DMS53 treated with DMSO at 0.1 percent for 48 hours (cell line): ENCODE results near the gene MT1G.
"Not testable (repeated sequence)": the region's sequence is repeated elsewhere in the genome, so short reads cannot be mapped to it uniquely, and the experiment has no call there.

ENCODE experiments used
- DNase-seq: peaks from one replicate; lab custom pipeline; 2025; ENCODE audit not compliant: unreplicated experiment; lab: John Stamatoyannopoulos, UW

Gene MT1G

DNA sequence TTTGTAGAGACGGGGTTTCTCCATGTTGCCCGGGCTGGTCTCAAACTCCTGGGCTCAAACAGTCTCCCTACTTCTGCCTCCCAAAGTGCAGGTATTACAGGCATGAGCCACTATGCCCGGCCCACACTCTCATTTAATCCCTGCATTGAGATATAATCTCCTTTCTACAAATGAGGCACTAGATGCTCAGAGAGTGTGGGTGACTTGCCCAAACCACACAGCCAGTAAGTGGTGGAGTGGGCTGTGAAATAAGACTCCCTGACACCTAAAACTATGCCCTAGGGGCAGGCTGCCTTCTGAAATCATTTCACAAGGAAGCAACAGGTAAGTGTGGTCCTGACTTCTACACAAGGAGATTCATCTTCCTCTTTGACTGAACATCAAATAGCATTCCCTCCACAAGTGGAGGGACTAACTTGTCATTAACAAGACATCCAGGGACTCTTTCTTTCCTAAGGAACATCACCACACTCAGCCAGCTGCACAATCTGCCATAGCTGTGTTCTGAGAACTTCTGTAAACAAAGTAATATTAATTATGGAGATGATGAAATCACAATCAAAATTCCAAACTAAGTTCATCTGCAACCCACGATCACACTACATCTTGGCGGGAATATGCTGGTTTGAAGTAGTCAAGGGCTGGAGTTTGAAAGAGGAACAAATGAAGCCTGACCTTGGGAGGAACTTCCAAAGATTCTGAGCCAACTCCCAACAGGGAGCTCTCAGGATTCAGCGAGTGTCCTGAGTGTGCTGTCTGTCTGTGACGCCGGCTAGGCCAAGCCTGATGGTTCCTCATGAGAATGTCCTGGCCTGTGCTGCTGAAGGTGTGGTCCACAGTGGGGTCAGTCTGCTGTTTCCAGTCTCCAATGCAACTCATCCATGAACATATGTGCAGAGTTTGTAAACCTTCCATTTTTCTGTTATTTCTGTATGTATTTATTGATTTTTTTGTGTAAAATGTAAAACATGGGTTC, 2.3 kb downstream of the MT1G start:
- not testable (repeated sequence) for DNase-seq

DNA sequence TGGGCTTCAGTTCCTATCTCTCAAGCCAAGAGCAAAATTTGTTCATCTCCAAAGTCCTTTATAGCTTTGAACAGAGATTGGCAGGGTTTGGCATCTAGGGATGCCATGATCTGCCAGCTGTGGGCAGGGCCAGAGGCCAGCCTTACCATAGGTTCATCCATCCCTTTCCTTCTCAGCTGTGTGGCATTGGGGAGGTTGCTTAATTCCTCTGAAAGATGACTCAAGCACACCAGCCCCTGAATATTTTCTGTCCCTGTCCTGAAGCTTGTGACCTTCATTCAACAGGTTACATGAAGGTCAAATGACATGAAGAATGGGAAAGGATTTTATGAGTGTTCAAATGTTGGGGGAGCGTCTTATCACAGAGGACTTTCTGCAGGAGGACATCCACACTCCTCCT, 3.4 kb downstream of the MT1G start:
- no peak for DNase-seq

GRCh38 chr16:56662357-56663354, 5.2 kb downstream of the MT1G start:
- DNase-seq: no peak

DNA sequence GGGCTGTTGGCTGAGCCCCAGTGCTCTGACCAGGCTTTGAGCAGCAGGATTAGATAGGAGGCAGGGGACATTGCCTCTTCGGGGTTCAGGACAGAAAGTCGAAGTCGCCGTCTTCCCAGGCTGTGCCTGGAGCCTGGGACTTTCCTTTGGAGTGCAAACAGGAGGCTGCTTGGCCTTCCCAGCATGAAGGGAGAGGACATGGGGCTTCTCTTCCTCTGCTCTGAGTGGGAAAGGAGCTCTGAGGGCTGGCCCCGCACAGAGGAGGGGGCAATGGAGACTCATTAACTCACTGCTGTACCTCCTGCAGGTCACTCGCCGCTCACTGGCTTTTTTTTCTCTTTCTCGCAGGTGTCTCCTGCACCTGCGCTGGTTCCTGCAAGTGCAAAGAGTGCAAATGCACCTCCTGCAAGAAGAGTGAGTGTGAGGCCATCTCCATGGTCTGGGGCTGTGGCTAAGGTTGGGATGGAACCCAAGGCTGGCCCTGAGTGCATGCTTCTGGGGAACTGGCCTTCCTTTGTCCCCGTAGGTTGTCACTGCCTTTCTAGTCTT, 9.5 kb downstream of the MT1G start:
- DNase-seq: no peak

- DNase-seq: peak; percentile 68
Observed at GRCh38 chr16:56657555-56658326, 10.1 kb downstream of the MT1G start, which contains the start of gene MT1F. Gene MT1F, plus strand, starts transcription at chr16:56657959. Its CDS starts 100 bp downstream, at chr16:56658059.

DNA sequence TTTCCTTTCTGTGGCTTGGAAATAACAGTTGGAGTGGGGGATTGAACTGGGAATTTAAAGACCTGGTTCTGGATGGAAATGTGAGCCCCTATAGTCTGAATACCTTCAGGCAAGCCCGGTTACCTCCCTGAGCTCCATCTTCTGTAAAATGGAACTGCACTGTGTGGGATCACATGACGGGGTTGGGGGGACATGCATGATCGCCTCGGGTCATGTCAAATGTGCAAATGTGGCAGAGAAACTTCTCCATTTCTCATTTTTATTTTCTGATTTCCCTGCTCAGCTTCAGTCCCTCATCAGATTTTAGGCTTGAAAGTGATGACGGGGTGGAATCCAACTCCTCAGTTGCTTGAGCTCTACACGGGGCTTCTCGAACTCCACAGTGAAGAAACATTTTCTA, 14.6 kb downstream of the MT1G start:
- no peak for DNase-seq

DNA sequence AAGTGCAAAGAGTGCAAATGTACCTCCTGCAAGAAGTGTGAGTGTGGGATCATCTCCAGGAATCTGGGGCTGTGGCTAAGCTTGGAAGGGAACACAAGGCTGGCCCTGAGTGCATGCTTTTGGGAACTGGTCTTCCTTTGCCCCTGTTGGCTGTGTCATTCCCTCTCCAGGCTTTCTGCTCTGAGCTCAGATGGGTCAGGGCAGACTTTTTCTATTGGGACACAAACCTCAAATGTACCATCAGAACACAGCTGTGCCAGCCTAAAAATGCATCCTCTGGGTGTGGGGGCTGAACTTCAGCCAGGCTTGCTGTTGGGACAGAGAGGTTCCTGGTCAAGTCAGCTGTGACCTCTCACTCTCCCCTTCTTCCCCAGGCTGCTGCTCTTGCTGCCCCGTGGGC, 15.3 kb downstream of the MT1G start:
- no peak for DNase-seq

- no peak for DNase-seq
Observed at GRCh38 chr16:56651586-56651985, 16.3 kb downstream of the MT1G start, which contains the start of gene MT1B. Gene MT1B, plus strand, starts transcription at chr16:56651886. Its CDS starts 68 bp downstream, at chr16:56651954.

GRCh38 chr16:56649820-56650219, 18.0 kb downstream of the MT1G start:
- DNase-seq: no peak

- DNase-seq: no peak
Observed at GRCh38 chr16:56649271-56649670, 18.6 kb downstream of the MT1G start.

DNA sequence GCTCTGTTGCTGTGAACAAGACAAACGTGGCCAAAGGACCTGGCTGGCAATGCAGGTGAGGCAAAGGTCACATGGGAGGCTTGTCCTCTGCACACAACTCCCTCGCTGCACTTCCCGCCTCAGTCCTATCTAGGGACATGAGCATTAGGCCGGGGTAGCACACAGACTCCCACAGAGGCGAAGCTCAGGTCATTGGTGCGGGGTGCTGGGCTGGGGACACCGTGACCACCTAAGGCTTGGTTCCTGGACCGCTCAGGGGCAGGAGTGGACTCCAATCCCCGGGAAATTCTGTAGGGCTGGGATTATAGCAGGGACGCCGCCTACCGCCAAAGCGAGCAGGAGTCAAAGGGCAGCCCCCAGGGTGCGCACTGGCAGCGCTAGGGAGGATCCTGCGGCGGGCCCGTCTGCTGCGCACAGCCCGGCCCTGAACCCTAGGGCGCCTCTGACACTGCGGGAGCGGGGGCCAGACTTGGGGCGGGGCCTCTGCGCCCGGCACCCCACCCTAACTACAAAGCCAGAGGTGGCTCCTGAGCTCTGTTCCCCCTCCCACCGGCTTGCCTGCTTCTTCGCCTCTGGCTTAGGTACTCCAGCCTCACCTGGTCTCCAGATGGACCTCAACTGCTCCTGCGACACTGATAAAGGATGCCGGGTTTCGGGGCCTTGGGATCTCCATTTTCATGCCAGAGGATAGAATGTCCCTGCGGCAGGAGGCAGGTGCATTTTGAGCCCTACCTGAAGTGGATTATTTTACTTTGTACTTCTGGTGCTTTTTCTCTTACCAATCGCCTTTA, 20.0 kb downstream of the MT1G start:
- no peak for DNase-seq

- no peak for DNase-seq
Observed at GRCh38 chr16:56645838-56646237, 22.0 kb downstream of the MT1G start.

DNA sequence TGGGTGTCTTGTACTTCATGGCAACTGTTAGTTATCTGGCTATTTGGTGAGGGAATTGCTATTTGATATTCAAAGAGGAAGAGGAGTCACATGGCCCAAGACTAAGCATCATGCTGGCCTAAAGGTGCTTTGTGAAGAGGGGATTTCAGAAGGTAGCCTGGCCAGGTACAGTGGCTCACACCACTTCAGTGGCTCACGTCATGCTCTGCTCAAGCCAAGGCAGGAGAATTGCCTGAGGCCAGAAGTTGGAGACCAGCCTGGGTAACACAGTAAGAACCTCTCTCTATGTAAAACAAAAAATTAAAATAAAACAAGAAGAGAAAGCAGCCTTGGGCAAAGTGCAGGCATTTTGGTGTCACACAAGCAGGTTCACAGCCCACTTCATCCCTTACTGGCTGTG, 22.6 kb downstream of the MT1G start:
- DNase-seq: no peak

DNA sequence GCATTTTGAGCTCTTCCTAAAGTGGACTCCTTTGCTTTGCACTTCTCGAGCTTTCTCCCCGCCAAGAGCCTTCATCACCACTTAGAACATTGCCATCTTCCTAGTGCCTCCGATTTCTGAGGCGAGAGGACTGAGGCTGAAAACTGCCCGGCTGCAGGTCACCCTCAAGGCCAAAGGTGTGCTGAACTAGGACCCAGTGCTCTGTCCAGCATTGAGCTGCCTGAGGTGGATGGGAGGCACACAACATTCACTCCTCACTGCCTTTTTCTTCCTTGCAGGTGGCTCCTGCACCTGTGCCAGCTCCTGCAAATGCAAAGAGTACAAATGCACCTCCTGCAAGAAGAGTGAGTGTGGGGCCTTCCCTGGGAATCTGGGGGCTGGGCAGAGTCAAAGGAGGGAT, 24.0 kb downstream of the MT1G start:
- DNase-seq: no peak

DNA sequence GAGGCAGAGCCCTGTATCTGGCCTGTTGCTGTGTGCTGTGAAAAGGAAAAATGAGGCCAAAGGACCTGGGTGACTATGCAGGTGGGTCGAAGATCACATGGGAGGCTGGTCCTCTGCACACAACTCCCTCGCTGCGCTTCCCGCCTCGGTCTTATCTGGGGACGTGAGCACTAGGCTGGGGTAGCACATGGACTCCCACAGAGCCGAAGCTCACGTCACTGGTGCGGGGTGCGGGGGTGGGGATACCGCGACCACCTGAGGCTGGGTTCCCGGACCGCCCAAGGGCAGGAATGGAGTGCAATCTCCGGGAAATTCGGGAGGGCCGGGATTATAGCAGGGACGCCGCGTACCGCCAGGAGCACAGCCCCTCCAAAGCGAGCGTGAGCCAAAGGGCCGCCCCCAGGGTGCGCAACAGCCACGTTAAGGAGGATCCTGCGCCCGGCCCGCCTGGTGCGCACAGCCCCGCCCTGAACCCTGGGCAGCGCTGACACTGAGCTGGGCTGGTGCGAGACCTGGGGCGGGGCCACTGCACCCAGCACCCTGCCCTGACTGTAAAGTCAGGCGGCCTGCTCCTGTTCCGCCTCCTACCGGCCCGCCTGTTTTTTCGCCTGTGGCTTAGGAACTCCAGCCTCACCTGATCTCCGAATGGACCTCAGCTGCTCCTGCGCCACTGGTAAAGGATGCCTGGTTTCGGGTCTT, 24.6 kb downstream of the MT1G start:
- DNase-seq: peak; percentile 80

DNA sequence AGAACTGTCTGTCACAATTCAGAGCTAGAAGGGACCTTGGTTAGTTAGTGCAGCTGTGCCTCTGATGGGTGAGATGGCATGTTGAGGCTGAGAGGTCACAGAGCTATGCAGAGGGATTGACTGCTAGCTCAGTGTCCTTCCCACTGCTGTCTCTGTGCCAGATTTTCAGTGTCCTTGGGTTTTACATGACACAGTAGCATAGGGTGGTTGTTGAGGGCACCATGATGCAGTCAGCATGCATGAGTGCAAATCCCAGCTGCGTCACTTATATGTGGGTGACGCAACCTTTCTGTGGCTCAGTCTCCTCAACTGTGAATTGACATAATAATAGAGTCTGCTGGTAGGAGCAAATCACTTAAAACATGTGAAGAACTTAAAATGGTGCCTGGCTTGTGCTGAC, 26.7 kb downstream of the MT1G start:
- DNase-seq: no peak

DNA sequence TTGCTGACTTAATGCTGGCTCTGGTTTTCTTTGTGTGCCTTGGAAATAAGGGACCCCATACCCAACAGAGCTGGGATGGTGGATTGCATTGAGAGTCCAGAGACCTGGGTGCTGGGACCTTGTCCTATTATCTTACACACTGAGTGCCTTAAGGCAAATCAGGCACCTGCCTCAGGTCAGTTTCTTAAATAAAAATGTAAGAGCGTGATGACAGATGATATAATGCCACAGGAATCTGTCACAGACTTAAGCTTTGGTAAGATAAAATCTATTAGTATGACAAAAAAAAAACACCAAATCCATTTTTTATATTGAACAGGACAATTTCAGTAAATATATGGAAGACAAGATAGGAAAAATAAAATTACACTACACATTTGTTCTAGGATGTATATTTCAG, 27.8 kb downstream of the MT1G start:
- DNase-seq: no peak

GRCh38 chr16:56639045-56639444, 28.8 kb downstream of the MT1G start:
- no peak for DNase-seq
